GM19397 (cell line): ENCODE measurements around the gene CEACAM16.
"Not testable (repeated sequence)": the region's sequence is repeated elsewhere in the genome, so short reads cannot be mapped to it uniquely, and the experiment has no call there.

Experiments used
- ATAC-seq: cut with Tn5 transposase; IDR thresholded peaks from one replicate; pipeline ENCODE4 v1.9.1; 2021; ENCODE audit warnings: mild to moderate bottlenecking, moderate library complexity; ENCODE audit not compliant: unreplicated experiment

The CEACAM16 gene

GRCh38 chr19:44677019-44677811 is 21.7 kb upstream of the CEACAM16 start:
- ATAC-seq = no peak

- no peak for ATAC-seq
These were observed 18.4 kb upstream of the CEACAM16 start for GRCh38 chr19:44680536-44680935.

GRCh38 chr19:44681992-44682790 is 16.8 kb upstream of the CEACAM16 start:
- no peak for ATAC-seq

- ATAC-seq = no peak
These were observed 16.1 kb upstream of the CEACAM16 start for GRCh38 chr19:44682807-44683206.

- no peak for ATAC-seq
These were observed 15.3 kb upstream of the CEACAM16 start for GRCh38 chr19:44683434-44684210.

GRCh38 chr19:44684396-44684795 is 14.6 kb upstream of the CEACAM16 start:
- ATAC-seq = not testable (repeated sequence)

- ATAC-seq = no peak
These were observed 13.8 kb upstream of the CEACAM16 start for GRCh38 chr19:44684892-44685863.

- ATAC-seq = no peak
These were observed 13.1 kb upstream of the CEACAM16 start for GRCh38 chr19:44685877-44686276.

GRCh38 chr19:44686896-44687295 is 12.1 kb upstream of the CEACAM16 start:
- no peak for ATAC-seq

GRCh38 chr19:44687888-44688287 is 11.1 kb upstream of the CEACAM16 start:
- ATAC-seq = no peak

GRCh38 chr19:44689290-44690130 is 9.4 kb upstream of the CEACAM16 start:
- no peak for ATAC-seq

GRCh38 chr19:44690131-44690440 is 8.9 kb upstream of the CEACAM16 start:
- no peak for ATAC-seq

- no peak for ATAC-seq
These were observed 6.6 kb upstream of the CEACAM16 start for GRCh38 chr19:44692379-44692721.

- ATAC-seq = no peak
These were observed 4.8 kb upstream of the CEACAM16 start for GRCh38 chr19:44694184-44694579.

- ATAC-seq = no peak
These were observed 1.8 kb upstream of the CEACAM16 start for GRCh38 chr19:44696939-44697669.

GRCh38 chr19:44697670-44698034 is 1.3 kb upstream of the CEACAM16 start:
- ATAC-seq = no peak

- no peak for ATAC-seq
These were observed 1.6 kb downstream of the CEACAM16 start for GRCh38 chr19:44700547-44700946.

GRCh38 chr19:44701228-44701627 is 2.3 kb downstream of the CEACAM16 start:
- ATAC-seq = no peak

GRCh38 chr19:44702551-44703176 is 3.7 kb downstream of the CEACAM16 start:
- no peak for ATAC-seq
